Femur (tissue), 1 donor: ENCODE results near the gene TESK2.

Experiments
- DNase-seq: peaks from one replicate; pipeline ENCODE4 v3.0.0-alpha.2; 2017

Gene TESK2

DNA sequence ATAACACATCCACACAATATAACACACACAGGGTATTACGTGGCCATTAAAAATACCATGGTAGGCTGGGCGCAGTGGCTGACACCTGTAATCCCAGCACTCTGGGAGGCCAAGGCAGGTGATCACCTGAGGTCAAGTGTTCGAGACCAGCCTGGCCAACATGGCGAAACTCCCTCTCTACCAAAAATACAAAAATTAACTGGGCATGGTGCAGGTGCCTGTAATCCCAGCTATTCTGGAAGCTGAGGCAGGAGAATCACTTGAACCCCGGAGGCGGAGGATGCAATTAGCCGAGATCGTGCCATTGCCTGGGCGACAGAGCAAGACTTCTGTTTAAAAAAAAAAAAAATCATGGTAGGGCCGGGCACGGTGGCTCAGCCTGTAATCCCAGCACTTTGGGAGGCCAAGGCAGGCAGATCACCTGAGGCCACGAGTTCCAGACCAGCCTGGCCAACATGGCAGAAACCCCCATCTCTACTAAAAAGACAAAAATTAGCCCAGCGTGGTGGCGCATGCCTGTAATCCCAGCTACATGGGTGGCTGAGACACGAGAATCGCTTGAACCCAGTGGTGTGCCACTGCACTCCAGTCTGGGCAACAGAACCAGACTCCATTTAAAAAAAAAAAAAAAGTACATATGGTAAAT lies 188.3 kb downstream of the TESK2 start:
- DNase-seq = no peak

- no peak for DNase-seq
Observed at GRCh38 chr1:45300669-45300997, 190.3 kb downstream of the TESK2 start.

- DNase-seq = peak; percentile 66
Observed at GRCh38 chr1:45299981-45300668, 190.8 kb downstream of the TESK2 start.

GRCh38 chr1:45299296-45299695 lies 191.7 kb downstream of the TESK2 start:
- DNase-seq = no peak

GRCh38 chr1:45297666-45298356 lies 193.2 kb downstream of the TESK2 start:
- DNase-seq = no peak
